Thyroid gland (tissue), 4 donors: ENCODE results near the gene TRIM72.

Source experiments
- POLR2A ChIP-seq, 2 donors: fragments of 450-650 bp; IDR thresholded peaks; one replicate each; pipeline ENCODE4 v1.6.1; 2017; ENCODE audit warnings: antibody characterized with exemption in 2 of 2, mild to moderate bottlenecking in 2 of 2, moderate library complexity in 1 of 2
- TF ChIP-seq, protein P1 (sequence below), 6 experiments: fragments of 200-600 bp in 3 of 6; fragments of 450-650 bp in 3 of 6; sonication (generic) in 3 of 6; IDR thresholded peaks; one replicate each; pipeline ENCODE4 v1.5.1; 2016 to 2019; ENCODE audit warnings: antibody characterized with exemption in 6 of 6, mild to moderate bottlenecking in 2 of 6, inconsistent platforms in 1 of 6, moderate library complexity in 1 of 6

GRCh38 chr16:31206776-31207175 is 7.1 kb upstream of the TRIM72 start:
- TF ChIP-seq POLR2A (IDR thresholded peaks at IDR 0.05), result no peak
- TF ChIP-seq, protein P1, sequence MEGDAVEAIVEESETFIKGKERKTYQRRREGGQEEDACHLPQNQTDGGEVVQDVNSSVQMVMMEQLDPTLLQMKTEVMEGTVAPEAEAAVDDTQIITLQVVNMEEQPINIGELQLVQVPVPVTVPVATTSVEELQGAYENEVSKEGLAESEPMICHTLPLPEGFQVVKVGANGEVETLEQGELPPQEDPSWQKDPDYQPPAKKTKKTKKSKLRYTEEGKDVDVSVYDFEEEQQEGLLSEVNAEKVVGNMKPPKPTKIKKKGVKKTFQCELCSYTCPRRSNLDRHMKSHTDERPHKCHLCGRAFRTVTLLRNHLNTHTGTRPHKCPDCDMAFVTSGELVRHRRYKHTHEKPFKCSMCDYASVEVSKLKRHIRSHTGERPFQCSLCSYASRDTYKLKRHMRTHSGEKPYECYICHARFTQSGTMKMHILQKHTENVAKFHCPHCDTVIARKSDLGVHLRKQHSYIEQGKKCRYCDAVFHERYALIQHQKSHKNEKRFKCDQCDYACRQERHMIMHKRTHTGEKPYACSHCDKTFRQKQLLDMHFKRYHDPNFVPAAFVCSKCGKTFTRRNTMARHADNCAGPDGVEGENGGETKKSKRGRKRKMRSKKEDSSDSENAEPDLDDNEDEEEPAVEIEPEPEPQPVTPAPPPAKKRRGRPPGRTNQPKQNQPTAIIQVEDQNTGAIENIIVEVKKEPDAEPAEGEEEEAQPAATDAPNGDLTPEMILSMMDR (IDR thresholded peaks at IDR 0.05), result no peak
